ENCODE measurements around the gene ASPRV1.

DNA sequence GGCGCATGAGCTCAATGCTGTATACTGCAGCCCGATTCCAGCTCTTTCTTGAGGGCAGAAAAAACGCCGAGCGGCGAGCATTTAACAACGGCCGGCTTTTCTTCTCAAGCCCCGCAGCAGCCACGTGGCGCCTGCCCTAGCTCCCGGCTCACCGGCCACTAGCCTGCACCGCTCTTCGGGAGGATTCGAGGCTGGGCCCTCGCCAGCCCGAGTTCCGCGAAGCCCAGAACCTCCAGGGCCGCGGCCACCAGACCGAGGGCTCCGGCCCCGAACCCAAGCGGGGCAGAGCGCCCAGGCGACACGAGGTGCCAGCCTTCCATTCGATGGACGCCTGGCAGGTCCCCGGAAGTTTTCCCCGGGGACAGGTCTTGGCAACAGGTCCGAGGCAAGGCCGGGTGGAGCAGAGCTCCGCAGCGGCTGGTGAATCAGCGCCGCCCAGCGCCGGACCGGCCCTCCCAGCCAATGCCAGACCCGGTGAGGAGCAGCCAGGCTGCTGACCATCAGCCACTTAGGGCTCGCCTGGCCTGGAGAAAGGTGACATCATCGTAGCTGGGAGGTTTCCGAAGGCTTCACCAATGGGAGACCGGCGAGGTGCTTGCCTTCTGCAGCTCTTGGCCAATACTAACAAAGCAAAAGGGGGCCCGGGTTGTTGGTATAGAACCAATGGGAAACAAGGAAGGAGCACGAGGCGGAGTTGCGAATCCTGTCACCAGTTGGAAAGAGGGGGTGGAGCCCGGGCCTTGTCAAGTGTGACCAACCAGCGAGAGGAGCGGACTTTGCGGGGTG is 47.1 kb downstream of the ASPRV1 start:
- TF ChIP-seq POLR2A (IDR thresholded peaks at IDR 0.05; ENCODE audit: low read length) (peak; percentile 94), GATA1 (IDR thresholded peaks at IDR 0.05; ENCODE audit: low read depth, low read length) (no peak)

All from erythroblast (primary cell).